ENCODE measurements around the gene DAG1.

- TF ChIP-seq CTCF (conservative IDR thresholded peaks at IDR 0.05; ENCODE audit: low read depth in 2 of 2) (no peak), POLR2AphosphoS5 (IDR thresholded peaks at IDR 0.05; ENCODE audit: low read depth) (no peak), CREB1 (CRISPR knock-in tag; IDR thresholded peaks at IDR 0.05; ENCODE audit: low read depth) (no peak), REST (IDR thresholded peaks at IDR 0.05; ENCODE audit: unreplicated experiment) (no peak), EZH2phosphoT487 (IDR thresholded peaks at IDR 0.05; ENCODE audit: unreplicated experiment) (no peak), ZNF462 (CRISPR knock-in tag; IDR thresholded peaks at IDR 0.05) (no peak), NANOG (IDR thresholded peaks at IDR 0.05; ENCODE audit: borderline replicate concordance) (no peak), EZH2 (IDR thresholded peaks at IDR 0.05; ENCODE audit: low read depth, unreplicated experiment) (no peak), ETS1 (IDR thresholded peaks at IDR 0.05) (no peak)
Measured at GRCh38 chr3:49497606-49498005, 27.5 kb downstream of the DAG1 start.
